HG02642 (cell line): ENCODE measurements around the gene KDM6B.
A peak's percentile ranks its signal among the peaks of the same experiment; 100 is the strongest.
"Not testable (repeated sequence)": the region's sequence is repeated elsewhere in the genome, so short reads cannot be mapped to it uniquely, and the experiment has no call there.

Source experiments
- ATAC-seq: cut with Tn5 transposase; IDR thresholded peaks from one replicate; pipeline ENCODE4 v1.9.1; 2021; ENCODE audit warnings: mild to moderate bottlenecking; ENCODE audit not compliant: unreplicated experiment, poor library complexity

KDM6B gene, protein sequence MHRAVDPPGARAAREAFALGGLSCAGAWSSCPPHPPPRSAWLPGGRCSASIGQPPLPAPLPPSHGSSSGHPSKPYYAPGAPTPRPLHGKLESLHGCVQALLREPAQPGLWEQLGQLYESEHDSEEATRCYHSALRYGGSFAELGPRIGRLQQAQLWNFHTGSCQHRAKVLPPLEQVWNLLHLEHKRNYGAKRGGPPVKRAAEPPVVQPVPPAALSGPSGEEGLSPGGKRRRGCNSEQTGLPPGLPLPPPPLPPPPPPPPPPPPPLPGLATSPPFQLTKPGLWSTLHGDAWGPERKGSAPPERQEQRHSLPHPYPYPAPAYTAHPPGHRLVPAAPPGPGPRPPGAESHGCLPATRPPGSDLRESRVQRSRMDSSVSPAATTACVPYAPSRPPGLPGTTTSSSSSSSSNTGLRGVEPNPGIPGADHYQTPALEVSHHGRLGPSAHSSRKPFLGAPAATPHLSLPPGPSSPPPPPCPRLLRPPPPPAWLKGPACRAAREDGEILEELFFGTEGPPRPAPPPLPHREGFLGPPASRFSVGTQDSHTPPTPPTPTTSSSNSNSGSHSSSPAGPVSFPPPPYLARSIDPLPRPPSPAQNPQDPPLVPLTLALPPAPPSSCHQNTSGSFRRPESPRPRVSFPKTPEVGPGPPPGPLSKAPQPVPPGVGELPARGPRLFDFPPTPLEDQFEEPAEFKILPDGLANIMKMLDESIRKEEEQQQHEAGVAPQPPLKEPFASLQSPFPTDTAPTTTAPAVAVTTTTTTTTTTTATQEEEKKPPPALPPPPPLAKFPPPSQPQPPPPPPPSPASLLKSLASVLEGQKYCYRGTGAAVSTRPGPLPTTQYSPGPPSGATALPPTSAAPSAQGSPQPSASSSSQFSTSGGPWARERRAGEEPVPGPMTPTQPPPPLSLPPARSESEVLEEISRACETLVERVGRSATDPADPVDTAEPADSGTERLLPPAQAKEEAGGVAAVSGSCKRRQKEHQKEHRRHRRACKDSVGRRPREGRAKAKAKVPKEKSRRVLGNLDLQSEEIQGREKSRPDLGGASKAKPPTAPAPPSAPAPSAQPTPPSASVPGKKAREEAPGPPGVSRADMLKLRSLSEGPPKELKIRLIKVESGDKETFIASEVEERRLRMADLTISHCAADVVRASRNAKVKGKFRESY (N-terminal part only)

DNA sequence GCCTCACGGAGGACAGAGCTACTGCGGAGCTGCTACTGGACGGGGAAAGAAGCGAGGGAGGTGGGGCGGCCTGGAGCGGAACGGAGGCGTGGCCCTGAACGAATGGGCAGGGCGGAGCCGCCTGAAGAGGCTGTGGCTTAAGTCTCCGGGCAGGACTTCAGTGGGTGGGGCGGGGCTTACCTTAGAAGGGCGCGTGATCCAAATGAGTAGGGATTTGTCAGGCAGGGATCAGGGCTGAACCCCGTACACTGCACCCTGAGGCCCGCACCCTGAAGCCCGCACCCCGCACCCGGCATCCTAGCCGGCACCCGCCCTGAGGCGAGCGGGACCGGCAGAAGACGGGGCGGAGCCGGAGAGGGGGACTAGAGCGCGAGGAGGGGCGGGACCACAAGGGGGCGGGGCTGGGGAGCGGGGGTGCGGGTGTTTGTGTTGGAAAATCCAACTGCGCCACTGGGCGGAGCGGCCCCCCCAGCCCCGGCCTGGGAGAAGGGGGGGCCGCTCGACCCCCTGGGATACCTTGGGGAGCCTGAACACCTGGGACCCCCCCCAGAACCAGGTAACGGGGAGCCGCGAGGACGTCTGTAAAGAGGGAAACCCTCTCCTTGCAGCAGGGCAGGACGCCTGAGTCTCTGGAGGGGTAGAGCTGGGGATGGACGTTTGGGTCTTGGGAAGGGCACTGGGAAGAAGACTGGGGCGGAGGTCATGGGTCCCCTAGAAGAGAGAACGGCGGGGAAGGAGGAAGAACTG, at the start of gene KDM6B:
KDM6B (plus strand) TSS at position 423 of the 747 bp plus-strand sequence. CDS start 11,338 bp downstream, outside the sequence.
- ATAC-seq: peak; percentile 45

DNA sequence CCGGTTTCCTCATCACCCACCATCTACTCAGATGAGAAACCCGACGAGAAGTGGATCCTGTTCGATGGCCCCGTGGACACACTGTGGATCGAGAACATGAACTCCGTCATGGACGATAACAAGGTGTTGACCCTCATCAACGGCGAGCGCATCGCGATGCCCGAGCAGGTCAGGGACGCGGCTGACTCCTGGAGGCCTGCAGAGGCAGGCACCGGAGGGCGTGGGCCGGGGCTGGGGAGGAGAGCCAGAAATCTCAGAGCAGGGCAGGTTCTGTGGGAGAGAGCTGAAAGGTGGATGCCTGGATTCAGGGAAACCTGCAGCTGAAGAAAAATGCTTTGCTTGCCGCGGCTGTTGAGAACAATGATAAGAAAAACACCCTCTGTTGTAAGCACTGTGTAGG, 47.2 kb upstream of the KDM6B start:
- ATAC-seq: no peak

DNA sequence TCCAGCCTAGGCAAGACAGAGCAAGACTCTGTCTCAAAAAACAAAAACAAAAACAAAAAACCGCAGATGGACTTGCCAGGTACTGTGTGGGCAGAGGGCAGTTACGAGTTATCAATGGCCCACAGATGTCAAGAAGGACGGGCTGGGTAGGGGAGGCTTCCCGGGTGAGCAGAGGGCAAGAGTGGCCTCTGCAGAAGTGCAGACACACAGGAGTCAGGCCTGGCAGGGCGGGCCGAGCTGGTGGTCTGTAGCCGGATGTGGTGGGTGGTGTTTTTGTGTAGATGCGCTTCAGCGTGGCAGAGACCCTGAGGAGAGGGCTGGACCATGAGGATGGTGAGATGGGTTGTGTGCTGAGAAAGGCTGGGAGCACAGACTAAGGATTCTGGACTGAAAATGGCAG, 44.9 kb upstream of the KDM6B start:
- ATAC-seq: no peak

DNA sequence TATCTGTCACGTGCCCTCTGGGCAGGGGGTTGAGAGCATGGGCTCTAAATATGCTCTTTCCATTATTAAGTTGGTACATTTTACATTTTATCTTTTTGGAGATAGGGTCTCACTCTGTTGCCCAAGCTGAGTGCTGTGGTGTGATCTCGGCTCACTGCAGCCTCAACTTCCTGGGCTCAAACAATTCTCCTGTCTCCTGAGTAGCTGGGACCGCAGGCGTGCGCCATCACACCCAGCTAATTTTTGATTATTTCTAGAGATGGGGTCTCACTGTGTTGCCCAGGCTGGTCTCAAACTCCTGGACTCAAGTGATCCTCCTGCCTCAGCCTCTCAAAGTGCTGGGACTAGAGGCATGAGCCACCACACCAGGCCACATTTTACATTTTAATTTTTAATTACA, 43.9 kb upstream of the KDM6B start:
- ATAC-seq: no peak

DNA sequence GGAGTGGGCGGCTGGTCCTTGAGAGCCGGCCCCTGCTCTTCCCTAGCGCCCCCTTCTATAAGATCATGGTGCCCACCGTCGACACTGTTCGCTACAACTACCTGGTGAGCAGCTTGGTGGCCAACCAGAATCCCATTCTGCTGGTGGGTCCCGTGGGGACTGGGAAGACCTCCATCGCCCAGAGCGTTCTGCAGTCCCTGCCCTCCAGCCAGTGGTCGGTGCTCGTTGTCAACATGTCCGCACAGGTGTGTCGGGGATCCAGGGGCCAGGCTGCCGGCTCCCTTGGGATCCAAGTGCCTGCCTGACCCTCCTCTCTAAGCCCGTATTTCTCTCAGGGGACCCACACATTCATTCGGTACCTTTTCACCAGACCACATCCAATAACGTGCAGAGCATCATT, 41.4 kb upstream of the KDM6B start:
- no peak for ATAC-seq

DNA sequence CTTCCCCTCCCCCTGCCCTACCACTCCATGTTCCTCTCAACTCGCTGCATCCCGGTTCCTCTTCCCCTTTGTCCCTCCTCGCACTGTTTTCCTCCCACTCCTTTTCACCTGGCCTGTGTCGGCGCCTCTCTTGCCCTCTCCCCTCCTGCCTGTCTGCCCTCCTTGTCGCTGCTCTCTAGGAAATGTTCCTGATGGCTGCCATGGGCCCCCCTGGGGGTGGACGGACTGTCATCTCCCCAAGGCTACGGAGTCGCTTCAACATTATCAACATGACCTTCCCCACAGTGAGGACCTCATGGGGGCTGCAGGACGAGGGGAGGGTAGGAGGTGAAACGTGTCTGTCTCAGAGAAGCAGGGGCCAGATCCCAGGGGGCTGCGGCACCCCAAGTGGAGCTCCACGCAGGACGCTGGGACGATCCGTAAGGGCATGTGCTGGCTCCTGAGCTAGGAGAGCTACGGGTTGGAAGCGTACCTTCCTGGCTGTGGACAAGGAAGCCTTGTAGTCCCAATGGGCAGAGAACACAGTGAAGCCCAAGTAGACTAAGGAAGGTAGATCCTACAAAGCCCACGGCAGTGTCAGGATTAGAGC, 39.8 kb upstream of the KDM6B start:
- ATAC-seq: no peak

DNA sequence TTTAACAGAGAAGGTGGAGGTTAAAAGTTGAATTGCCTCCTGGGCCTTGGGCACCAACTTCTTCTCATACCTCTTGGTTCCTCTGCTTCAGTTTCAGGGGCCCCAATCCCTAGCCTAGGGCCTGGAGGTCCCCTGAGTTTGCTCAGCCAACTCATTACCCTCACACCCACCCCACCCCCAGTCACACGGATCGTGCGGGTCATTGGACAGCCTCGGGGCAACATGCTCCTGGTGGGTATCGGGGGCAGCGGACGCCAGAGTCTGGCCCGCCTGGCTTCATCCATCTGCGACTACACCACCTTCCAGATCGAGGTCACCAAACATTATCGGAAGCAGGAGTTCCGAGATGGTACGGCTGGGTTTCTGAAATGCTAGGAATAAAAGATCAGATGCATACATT, 36.0 kb upstream of the KDM6B start:
- ATAC-seq: no peak

DNA sequence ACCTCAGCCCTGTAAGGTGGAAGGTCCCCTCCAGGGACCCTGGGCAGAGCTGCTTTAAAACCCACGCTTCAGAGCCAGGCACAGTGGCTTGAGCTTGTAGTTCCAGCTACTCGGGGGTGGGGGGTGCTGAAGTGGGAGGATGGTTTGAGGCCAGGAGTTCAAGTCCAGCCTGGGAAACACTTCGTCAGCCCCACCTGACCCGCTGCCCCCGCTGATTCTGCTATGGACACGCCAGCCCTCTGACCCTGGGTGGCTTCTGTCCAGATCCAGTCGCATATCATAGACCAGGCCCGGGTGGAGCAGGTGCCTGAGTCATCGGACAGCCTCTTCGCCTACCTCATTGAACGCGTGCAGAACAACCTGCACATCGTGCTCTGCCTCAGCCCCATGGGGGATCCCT, 35.2 kb upstream of the KDM6B start:
- ATAC-seq: no peak

DNA sequence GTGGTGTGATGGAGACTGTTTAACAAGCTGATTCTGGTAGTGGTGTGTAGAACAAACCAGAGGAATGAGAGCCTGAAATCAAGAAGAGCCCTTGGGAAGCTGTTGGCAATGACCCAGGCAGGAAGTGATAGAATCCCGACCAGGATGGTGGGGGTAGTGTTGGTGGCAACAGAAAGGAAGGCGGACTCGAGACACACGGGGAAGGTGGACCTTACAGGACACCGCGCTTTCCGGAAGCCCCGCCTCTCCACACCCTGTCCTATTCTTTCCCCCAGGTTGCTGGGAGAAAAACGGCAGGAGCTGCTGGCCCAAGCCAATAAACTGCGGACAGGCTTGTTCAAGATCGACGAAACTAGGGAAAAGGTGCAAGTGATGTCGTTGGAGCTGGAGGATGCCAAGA, 30.0 kb upstream of the KDM6B start:
- no peak for ATAC-seq

DNA sequence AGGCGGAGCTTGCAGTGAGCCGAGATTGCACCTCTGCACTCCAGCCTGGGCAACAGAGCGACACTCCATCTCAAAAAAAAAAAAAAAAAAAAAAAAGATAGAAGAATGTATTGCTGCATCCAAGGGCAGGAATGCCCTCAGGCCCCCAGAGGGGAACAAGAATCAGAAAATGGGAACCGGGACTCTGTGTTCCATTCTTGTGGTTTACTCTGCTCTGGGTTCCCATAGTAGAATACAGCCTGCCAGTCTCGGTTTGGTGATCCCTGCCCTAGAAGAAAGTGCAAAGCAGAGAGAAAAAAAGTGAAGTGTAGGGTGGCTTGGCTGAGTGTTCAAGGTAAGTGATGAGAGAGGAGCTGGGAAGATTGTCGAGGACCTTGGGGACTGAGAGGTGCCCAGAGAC, 27.4 kb upstream of the KDM6B start:
- no peak for ATAC-seq

DNA sequence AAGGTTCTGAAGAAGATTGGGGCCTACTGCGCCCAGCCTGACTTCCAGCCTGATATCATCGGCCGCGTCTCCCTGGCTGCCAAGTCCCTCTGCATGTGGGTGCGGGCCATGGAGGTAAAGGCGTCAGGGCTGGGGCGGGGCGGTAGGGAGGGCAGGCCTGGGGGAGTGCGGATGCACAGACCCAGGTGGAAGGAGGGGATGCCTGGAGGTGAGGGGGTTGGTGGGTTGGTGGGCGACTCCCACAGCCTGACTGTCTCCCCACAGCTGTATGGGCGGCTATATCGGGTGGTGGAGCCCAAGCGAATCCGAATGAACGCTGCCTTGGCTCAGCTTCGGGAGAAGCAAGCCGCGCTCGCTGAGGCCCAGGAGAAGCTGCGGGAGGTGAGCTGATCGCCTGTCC, 26.8 kb upstream of the KDM6B start:
- ATAC-seq: no peak

DNA sequence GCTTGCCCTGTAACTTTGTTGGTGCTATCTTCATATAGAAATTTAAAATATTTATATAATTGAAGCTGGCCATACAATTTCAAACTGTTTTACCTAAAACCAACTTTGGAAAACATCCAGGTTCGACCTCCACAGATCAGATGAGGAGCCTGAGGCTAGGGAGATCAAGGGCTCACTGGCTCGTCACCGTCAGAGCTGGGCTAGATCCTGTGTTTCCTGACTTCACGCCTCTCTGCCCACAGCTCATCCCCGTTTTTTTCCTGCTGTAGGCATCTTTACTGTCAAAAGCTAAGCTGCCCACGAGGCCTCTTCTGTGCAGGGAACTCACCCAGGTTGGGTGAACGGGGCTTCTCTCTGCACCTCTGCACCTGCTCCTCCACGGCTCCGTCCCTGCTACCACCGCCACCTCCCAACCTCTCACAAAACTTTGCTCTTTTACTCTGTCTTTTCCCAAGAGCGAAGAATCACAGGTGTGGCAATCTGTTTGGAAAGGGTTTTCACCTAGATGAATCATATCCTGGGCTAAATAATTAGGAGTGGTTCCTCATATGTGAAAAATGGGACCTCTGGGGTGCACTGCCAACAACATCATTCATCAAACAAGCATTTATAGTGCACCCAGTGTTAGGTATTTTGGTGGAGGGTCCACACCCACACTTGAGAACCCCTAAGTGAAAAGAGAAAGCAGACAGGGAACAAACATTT, 24.8 kb upstream of the KDM6B start:
- no peak for ATAC-seq

DNA sequence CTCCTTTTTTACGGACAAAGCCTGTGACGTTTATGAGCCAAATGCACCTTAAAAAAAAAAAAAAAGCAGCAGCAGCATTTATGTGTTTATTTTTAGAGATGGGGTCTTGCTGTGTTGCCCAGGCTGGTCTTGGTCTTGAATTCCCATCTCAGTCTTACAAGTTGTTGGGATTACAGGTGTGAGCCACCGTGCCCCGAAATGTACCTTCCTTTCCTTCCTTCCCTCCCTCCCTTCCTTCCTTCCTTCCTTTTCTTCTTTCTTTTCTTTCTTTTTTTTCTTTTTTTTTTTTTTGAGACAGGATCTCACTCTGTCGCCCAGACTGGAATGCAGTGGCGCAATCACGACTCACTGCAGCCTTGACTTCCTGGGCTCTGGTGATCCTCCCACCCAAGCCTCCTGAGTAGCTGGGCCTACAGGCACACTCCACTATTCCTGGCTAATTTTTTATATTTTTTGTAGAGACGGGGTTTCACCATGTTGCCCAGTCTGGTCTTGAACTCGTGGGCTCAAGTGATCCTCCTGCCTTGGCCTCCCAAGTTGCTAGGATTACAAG, 24.1 kb upstream of the KDM6B start:
- not testable (repeated sequence) for ATAC-seq

DNA sequence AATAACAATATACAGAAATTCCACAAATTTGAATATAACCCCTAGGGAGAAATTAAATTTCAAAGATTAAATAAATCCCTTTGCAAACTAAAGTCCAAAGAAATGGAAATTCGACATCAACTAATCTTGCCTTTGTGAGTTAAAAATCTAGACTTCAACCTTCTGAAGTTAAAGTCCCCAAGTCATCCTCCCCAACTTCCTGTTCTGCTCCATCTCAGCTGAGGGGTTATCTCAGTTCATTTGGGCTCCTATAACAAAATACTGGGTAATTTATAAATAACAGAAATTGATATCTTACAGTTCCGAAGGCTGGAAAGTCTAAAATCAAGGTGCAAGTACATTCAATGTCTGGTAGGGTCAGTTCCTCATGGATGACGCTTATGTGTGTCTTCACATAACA, 22.8 kb upstream of the KDM6B start:
- no peak for ATAC-seq

DNA sequence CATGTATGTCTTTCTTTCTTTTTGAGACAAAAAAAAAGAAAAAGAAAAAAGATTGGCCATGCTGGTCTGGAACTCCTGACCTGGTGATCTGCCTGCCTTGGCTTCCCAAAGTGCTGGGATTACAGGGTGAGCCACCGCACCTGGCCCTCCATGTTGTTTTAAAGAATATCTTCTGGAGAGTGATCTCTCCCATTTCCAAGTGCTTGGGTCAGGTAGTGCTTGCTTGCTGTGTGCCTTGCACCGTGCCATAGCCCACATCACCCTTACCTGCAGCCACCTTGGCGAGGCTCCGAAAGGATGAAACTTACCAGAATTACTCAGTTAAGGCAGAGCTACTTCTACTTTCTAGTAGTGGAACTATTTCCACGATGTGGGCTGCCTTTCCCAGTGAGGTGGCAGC, 19.0 kb upstream of the KDM6B start:
- no peak for ATAC-seq

DNA sequence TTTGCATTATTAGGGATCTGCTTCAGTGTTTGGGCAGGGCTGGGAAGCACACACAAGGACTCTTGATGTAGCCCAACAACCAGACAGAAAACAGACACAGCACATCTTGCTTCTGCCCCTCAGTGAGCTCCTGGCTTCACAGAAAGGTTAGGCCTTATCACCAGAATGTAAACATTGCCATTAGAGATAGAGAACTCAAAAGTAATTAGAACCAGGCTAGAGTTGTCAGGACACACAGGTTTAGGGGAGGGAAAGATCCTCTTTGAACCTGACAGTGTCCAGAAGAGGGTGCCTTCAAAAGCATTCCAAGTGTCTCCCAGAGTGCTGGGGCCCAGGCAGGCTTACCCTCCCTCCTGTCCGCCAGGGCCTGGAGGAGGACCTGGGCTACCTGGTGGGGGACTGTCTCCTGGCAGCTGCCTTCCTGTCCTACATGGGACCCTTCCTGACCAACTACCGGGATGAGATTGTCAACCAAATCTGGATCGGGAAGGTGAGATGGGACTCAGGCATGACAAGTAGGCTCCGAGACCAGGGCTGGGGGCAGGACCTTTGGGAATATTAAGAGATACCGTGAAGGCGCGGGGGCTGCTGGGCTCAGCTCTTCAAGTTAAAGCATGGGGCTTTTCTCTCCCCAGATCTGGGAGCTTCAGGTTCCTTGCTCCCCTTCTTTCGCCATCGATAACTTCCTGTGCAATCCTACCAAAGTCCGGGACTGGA, 16.9 kb upstream of the KDM6B start:
- no peak for ATAC-seq

DNA sequence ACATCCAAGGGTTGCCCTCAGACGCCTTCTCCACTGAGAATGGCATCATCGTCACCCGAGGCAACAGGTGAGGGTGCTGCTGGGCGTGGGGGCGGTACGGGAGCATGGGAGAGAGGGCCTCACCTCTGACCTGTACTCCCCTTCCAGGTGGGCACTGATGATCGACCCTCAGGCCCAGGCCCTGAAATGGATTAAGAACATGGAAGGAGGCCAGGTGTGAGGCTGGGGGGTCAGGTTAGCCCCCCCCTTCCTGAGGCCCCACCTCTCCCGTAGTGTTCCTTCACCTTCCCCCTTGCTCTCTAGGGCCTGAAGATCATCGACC, 16.4 kb upstream of the KDM6B start:
- no peak for ATAC-seq

DNA sequence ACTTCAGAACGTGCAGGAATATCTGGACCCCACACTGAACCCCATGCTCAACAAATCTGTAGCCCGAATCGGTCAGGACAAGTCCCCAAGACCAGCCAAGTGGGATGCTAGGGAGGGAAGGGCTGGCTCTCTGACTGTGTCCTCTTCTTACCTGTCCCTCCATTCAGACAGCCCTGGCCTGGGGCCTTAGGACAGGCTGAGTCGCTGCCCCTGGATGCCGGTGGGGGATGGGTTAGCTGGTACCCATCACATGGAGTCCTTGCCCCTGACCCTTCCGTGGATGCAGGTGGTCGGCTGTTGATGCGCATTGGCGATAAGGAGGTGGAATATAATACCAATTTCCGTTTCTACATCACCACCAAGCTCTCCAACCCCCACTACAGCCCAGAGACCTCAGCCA, 16.0 kb upstream of the KDM6B start:
- no peak for ATAC-seq
